Measurements from ENCODE around the gene PPP6R1.

The PPP6R1 gene

GRCh38 chr19:55259540-55260210 lies 858 bp upstream of the PPP6R1 start:
- DNase-seq (ENCODE audit: low read depth), result no peak

DNA sequence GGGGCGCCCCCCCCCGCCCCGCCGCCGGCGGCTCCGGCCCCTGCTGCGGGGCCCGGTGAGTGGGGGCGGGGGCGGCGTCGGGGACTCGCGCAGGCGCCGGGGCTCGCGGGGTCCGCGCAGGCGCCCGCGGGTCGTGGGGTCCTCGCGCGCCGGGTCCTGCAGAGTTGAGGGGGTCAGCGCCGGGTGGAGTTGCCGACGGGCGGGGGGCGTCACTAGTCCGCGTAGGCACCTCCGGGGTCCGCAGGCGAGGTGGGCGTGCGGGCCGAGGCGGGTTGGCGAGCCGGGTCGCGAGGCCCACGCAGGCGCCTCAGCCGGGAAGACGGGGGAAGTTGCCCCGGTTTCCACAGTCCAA lies 365 bp downstream of the PPP6R1 start:
- DNase-seq (ENCODE audit: low read depth), result peak; percentile 33

DNA sequence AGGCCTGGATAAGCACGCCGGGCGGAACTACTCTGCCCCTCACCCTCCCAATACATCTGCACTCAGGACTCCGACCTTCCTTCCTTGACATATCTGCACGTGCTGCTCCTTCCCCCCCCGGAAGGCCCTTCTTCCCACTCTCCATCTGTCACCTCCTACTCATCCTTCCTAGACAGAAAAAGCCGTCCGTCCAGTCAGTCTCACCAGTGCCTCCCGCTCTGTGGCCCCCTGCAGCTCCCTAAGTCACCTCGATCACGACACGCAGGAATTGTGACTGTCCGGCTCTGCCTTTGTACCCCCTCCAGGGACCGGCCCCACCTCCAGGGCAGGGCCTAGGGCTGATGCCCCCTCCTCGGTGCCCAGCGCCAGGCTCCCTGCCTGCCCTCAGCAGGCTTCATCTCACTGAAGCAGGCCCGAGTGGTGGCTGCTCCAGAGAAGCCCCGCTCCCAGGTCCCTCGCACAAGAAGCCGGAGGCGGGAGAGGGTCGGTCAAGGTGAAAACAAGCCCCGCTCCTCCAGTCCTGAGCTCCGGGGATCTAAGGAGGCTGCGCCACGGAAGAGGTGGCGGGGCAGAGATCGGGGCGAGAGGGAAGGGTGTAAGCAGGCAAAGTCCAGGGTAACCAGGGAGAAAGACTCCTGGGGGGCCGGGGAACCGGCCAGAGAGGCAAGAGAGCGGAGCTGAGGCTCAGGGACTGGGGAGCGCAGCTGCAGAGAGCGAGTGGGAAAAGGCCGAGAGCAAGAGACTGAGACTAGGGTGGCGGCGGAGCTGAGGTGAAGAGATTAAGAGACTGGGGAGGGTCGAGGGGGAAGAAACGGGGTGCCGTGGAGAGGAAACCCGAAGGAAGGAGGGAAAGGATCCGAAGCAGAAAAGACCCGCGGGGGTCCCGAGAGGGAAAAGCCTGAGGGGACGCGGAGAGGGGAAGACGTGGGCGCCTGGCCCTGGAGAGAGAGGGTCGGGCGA lies 1.1 kb downstream of the PPP6R1 start:
- no peak for DNase-seq (ENCODE audit: low read depth)

- no peak for DNase-seq (ENCODE audit: low read depth)
Observed at GRCh38 chr19:55256562-55257460, 2.0 kb downstream of the PPP6R1 start.

DNA sequence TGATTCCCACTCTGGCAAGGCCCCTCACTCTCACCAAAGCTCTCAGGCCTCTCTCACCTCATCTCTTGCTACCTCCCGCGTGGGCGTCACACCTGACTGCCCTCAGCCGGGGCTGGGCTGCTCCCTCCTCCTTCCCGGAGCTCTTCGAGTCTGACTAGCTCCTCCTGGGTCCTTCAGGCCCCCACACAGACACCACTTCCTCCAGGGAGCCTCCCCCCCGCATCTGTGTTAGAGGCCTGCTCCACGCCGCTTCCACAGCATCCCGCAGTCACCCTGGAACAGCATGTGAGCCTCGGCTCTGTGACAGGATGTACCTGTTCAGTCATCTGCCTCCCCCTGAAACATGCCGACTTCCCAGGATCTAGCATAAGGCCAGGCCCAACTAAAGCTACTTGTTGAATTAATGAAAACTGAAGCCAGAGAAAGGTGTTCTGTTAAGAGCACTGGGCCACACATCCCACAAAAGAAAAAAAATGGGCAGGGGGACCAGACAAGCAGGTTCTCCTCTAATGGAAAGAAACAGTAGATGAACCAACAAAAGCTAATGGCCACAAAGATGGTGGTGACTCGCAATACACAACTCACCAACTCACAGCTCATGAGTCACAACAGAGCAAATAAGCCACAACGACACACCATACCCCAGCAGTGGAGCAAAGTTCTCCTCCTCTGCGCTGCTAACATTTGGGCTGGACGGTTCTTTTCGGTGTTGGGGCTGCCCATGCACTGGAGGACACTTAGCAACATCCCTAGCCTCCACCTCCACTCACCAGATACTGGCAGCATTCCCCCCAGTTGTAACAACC lies 3.0 kb downstream of the PPP6R1 start:
- no peak for DNase-seq (ENCODE audit: low read depth)

GRCh38 chr19:55254625-55254977 lies 4.2 kb downstream of the PPP6R1 start:
- DNase-seq (ENCODE audit: low read depth), result no peak

GRCh38 chr19:55253842-55254624 lies 4.8 kb downstream of the PPP6R1 start:
- DNase-seq (ENCODE audit: low read depth), result no peak

GRCh38 chr19:55252760-55253663 lies 5.8 kb downstream of the PPP6R1 start:
- DNase-seq (ENCODE audit: low read depth), result no peak

DNA sequence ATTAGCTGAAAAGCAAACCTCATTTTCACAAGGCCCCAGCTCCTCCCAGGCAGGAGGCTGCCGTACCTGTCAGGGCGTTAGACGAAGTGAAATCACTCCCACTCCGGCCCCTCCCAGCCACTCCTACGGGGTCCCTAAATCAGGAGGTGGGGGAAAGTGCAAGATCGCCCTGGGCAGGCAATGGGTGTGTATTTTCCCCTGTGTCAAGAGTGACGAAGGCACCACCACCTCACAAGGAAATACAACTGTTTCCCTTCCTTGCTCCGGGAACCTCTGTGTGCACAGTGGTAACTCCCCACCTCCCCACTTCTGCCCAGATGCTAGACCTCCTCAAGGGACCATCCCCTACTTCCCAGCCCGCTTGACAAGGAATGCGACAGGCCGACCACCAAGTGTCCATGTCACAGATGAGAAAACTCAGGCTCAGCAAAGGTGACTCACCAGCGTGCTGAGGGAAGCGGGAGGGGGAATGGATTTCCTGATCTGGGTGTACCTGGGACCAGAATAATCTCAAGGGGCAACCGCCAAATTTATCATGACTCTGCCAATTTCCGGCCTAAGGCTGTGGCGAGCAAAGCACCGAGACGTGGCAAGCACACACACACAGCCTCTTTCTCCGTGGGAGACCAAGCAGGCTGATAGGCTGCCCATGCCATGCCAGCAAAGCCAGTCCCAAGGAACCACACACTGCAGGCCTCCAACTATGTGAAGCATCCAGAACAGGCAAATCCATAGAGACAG lies 7.3 kb downstream of the PPP6R1 start:
- DNase-seq (ENCODE audit: low read depth), result no peak

DNA sequence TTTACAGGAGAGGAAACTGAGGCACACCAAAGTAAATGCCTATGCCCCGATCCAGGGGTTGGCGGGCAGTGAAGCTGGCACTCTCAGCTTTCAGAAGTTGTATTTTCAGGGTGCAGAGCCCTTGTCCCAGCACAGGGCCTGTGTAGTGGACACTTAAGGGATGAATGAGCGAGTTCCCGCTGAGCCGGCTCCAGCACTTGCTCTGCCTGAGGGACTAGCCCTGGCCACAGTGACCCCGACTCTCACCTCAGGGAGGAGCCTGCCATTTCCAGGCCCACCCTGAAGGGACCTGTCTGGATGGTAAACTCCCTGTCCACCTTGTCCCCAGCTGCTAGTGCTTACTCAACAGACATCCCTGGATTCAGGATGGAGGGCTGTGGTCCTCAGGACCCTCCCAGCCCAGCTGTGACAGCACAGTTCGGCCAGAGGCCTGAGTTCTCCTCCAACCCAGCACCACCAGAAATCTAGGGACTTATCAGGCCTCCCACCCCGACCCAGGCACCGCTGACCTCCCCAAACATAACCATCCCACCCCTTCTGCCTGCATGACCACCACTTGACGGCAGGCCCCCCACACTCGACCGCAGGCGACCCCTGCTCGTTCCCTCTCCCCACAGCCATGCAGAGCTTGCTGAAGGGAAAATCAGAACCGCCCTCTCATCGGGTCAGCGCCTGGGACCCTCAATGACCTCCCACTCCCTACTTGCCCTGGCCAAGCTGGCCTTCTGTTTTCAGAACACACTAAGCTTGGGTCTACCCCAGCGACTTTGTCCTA lies 8.4 kb downstream of the PPP6R1 start:
- no peak for DNase-seq (ENCODE audit: low read depth)

DNA sequence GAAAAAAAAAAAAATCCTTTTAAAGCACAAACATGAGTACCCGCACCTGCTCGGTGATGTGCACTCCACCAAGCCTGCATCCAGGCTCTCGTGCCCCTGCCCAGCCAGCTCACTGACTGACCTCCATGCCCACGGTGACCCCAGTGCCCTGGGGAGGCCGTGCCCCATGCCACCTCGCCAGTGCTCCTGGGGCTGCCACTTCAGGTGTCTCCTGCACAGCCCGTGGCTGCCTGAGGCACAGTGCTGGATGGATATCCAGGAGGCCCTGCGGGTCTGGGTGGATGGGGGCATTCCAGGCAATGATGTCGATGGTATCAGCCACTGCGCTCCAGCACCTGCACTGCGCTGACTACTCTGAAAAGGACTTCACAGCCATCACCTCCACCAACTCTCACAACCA lies 9.0 kb downstream of the PPP6R1 start:
- DNase-seq (ENCODE audit: low read depth), result no peak

GRCh38 chr19:55248704-55249103 lies 10.1 kb downstream of the PPP6R1 start:
- no peak for DNase-seq (ENCODE audit: low read depth)

- no peak for DNase-seq (ENCODE audit: low read depth)
Observed at GRCh38 chr19:55248166-55248675, 10.6 kb downstream of the PPP6R1 start.

DNA sequence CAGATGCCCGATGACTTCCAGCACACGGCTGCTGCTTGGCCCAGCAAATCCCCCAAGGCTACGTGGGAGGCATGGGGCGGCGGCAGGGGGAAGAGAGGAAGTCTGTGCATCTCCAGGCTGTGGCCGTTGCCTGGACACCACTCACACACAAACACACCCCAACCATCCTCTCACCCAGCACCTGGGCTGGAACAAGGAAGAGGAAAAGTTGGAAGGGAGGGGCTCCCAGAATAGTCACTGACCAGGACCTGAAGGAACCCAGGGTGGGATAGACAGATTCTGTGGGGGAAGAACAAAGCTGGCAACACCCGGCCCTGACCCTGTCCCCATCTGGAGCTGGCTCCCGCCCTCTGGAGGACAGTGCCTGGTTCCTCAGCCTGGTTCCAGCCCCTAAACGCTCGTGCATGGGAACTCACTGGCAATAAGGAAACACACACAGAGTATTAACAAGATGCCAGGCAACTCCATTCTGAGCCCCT lies 11.2 kb downstream of the PPP6R1 start:
- DNase-seq (ENCODE audit: low read depth), result no peak

GRCh38 chr19:55246462-55247451 lies 12.1 kb downstream of the PPP6R1 start:
- no peak for DNase-seq (ENCODE audit: low read depth)

- no peak for DNase-seq (ENCODE audit: low read depth)
Observed at GRCh38 chr19:55245236-55245904, 13.4 kb downstream of the PPP6R1 start.
